Measurements from ENCODE around the gene IGFL2.
"Not testable (repeated sequence)": the region's sequence is repeated elsewhere in the genome, so short reads cannot be mapped to it uniquely, and the experiment has no call there.

IGFL2 gene

GRCh38 chr19:46204008-46204407 lies 56.0 kb downstream of the IGFL2 start:
- DNase-seq (ENCODE audit: low spot score): no peak
- Histone ChIP-seq H3K27ac (no peak overlapping the region), H3K4me3 (no peak overlapping the region)
- TF ChIP-seq, protein P1, sequence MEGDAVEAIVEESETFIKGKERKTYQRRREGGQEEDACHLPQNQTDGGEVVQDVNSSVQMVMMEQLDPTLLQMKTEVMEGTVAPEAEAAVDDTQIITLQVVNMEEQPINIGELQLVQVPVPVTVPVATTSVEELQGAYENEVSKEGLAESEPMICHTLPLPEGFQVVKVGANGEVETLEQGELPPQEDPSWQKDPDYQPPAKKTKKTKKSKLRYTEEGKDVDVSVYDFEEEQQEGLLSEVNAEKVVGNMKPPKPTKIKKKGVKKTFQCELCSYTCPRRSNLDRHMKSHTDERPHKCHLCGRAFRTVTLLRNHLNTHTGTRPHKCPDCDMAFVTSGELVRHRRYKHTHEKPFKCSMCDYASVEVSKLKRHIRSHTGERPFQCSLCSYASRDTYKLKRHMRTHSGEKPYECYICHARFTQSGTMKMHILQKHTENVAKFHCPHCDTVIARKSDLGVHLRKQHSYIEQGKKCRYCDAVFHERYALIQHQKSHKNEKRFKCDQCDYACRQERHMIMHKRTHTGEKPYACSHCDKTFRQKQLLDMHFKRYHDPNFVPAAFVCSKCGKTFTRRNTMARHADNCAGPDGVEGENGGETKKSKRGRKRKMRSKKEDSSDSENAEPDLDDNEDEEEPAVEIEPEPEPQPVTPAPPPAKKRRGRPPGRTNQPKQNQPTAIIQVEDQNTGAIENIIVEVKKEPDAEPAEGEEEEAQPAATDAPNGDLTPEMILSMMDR (IDR thresholded peaks at IDR 0.05): no peak

- DNase-seq (ENCODE audit: low spot score): no peak
- H3K4me3 ChIP-seq: no peak overlapping the region
- no peak overlapping the region for H3K27ac ChIP-seq
- TF ChIP-seq, protein P1 (IDR thresholded peaks at IDR 0.05): no peak
Measured at GRCh38 chr19:46205183-46205984, 57.3 kb downstream of the IGFL2 start.

DNA sequence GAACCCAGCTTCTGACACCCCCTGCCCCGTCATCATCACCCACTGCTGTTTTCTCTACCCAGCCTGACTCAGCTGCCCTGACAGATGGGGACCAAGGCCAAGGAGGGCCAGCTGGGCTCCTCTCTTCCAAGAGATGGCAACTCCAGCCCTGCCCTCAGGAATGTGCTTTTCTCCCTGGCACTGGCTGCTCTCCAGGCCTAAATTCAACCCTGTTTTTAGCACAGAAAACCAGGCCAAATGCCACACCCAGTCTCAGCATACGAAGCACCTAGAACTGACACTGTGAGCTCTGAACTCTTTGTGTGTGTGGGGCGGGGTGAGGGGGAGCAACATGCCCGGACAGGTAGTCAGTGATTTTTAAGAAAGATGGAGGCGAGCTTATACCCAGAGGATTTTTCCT lies 58.1 kb downstream of the IGFL2 start:
- TF ChIP-seq, protein P1 (IDR thresholded peaks at IDR 0.05): no peak
- H3K27ac ChIP-seq: no peak overlapping the region
- DNase-seq (ENCODE audit: low spot score): no peak
- no peak overlapping the region for H3K4me3 ChIP-seq

DNA sequence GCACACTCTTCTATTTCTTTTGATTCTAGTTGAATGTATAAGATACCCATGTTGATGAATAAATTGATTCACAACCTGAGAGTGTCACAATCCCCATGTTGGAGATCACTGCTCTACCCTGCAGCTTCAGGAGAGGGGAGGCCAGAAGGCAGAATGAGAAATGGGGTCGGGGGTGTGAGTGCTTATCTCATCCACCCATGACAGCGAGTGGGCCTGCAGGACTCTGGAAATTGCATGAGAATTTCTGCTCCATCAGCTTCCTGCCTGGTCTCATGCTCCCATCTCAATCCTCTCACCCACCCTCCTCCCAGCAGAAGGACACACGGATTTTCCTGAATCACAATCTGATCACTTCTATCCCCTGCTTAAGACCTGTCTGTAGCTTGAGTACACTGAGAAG lies 58.6 kb downstream of the IGFL2 start:
- Histone ChIP-seq H3K27ac (no peak overlapping the region), H3K4me3 (no peak overlapping the region)
- no peak for DNase-seq (ENCODE audit: low spot score)
- TF ChIP-seq, protein P1 (IDR thresholded peaks at IDR 0.05): no peak

DNA sequence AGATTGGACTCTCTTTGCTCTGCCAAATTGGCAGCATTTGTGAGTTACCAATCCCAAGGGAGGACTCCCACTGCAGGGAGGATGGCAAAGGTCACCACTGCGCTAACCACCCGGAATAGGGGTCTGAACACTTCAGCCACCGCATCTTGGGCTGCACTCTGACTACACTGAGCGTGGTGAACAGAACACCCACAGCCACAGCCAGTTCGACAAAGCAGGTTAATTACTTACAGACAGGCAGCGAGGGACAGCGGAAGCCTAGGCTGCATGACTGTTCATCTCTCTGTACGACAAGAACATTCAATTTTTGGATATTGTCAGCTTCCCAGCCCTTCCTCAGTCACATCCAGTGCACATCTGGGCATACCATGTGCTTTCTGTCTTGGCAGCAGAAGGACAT lies 59.8 kb downstream of the IGFL2 start:
- H3K4me3 ChIP-seq; DNase-seq (ENCODE audit: low spot score); H3K27ac ChIP-seq: not testable (repeated sequence)

GRCh38 chr19:46209051-46209450 lies 61.0 kb downstream of the IGFL2 start:
- Histone ChIP-seq H3K4me3 (no peak overlapping the region), H3K27ac (no peak overlapping the region)
- TF ChIP-seq, protein P1 (IDR thresholded peaks at IDR 0.05): no peak
- DNase-seq (ENCODE audit: low spot score): no peak

DNA sequence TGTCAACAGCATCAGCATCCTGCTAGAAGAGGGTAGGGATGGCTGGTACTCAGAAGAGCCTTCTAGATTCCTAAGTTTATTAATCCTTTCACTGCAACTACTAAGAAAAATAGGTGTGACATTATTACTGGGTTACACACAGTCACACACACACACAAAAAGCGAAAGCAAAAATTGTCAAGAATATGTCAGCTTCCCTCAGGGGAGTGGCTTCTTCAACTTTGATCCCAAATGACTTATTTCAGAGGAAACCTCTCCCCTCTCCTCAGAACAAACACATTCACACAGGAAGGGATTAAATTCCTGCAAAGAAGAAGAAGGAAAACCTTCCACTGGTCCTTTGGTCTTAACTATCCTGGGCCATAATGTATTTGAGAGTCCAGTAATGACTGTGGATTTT lies 61.4 kb downstream of the IGFL2 start:
- no peak overlapping the region for H3K27ac ChIP-seq
- no peak for DNase-seq (ENCODE audit: low spot score)
- no peak overlapping the region for H3K4me3 ChIP-seq
- TF ChIP-seq, protein P1 (IDR thresholded peaks at IDR 0.05): no peak
